ENCODE measurements around the gene RNLS.

Gene RNLS

GRCh38 chr10:88582806-88583583 is at the start of gene RNLS:
RNLS (minus strand) TSS chr10:88583318.
- DNase-seq: peak; percentile 61

- DNase-seq: no peak
Measured at GRCh38 chr10:88624840-88625239, 41.7 kb upstream of the RNLS start.

- DNase-seq: no peak
Measured at GRCh38 chr10:88623835-88624234, 40.7 kb upstream of the RNLS start.

- no peak for DNase-seq
Measured at GRCh38 chr10:88620441-88620840, 37.3 kb upstream of the RNLS start.

GRCh38 chr10:88618496-88618895 is 35.4 kb upstream of the RNLS start:
- DNase-seq: no peak

- DNase-seq: no peak
Measured at GRCh38 chr10:88617772-88618300, 34.7 kb upstream of the RNLS start.

GRCh38 chr10:88616250-88616977 is 33.3 kb upstream of the RNLS start:
- no peak for DNase-seq

GRCh38 chr10:88608780-88609179 is 25.7 kb upstream of the RNLS start:
- DNase-seq: no peak

GRCh38 chr10:88608052-88608732 is 25.1 kb upstream of the RNLS start:
- DNase-seq: no peak

GRCh38 chr10:88598055-88598454 is 14.9 kb upstream of the RNLS start:
- no peak for DNase-seq

GRCh38 chr10:88594482-88594881 is 11.4 kb upstream of the RNLS start:
- DNase-seq: no peak

GRCh38 chr10:88592906-88593305 is 9.8 kb upstream of the RNLS start:
- no peak for DNase-seq

- no peak for DNase-seq
Measured at GRCh38 chr10:88592381-88592780, 9.3 kb upstream of the RNLS start.

GRCh38 chr10:88586462-88586861 is 3.3 kb upstream of the RNLS start, which contains the start of gene LIPJ:
LIPJ (plus strand) TSS chr10:88586762; CDS start chr10:88590688, 3,926 bp downstream.
- DNase-seq: no peak

- no peak for DNase-seq
Measured at GRCh38 chr10:88583584-88583957, 453 bp upstream of the RNLS start.

GRCh38 chr10:88582411-88582805 is 710 bp downstream of the RNLS start:
- no peak for DNase-seq

GRCh38 chr10:88565072-88565471 is 18.0 kb downstream of the RNLS start:
- peak; percentile 37 for DNase-seq

- no peak for DNase-seq
Measured at GRCh38 chr10:88562152-88562551, 21.0 kb downstream of the RNLS start.

GRCh38 chr10:88557658-88558057 is 25.5 kb downstream of the RNLS start:
- DNase-seq: peak; percentile 84

GRCh38 chr10:88557256-88557655 is 25.9 kb downstream of the RNLS start:
- no peak for DNase-seq

GRCh38 chr10:88555190-88555908 is 27.8 kb downstream of the RNLS start:
- no peak for DNase-seq

GRCh38 chr10:88553116-88553752 is 29.9 kb downstream of the RNLS start:
- DNase-seq: peak; percentile 73
